ENCODE results near the gene PSMB7.
A peak's percentile ranks its signal among the peaks of the same experiment; 100 is the strongest.

PSMB7 gene

GRCh38 chr9:124415102-124415851 is at the start of gene PSMB7:
Gene PSMB7, minus strand, starts transcription at chr9:124415442. Its CDS starts 17 bp downstream, at chr9:124415425.
- peak; percentile 97 for DNase-seq

GRCh38 chr9:124462739-124463138 is 47.5 kb upstream of the PSMB7 start:
- no peak for DNase-seq

- no peak for DNase-seq
These were observed 43.2 kb upstream of the PSMB7 start for GRCh38 chr9:124458441-124458840.

DNA sequence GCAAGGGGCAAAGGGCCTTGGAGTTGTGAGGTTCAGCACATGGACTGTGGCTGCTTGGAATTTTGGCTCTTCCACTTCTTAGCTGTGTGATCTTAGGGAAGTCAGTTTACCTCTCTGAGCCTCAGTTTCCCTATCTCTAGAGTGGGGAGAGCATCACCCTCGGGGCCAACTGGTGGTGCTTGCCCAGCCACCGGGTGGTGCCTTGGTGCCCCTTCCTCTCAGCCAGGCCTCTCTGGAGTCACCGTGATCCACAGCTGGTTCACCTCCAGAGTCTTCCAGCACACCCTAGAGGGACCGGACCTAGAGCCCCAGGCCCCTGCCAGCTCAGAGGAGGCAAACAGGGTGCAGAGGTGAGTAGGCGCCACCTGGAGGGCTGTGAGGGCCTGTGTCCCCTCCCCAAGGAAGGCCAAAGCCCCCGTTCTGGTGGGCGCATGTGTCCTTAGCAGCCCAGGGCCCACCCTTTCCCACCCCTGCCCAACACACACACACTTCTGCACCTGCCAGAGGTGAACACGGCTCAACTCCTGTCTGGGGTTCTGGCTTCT is 42.7 kb upstream of the PSMB7 start:
- no peak for DNase-seq

DNA sequence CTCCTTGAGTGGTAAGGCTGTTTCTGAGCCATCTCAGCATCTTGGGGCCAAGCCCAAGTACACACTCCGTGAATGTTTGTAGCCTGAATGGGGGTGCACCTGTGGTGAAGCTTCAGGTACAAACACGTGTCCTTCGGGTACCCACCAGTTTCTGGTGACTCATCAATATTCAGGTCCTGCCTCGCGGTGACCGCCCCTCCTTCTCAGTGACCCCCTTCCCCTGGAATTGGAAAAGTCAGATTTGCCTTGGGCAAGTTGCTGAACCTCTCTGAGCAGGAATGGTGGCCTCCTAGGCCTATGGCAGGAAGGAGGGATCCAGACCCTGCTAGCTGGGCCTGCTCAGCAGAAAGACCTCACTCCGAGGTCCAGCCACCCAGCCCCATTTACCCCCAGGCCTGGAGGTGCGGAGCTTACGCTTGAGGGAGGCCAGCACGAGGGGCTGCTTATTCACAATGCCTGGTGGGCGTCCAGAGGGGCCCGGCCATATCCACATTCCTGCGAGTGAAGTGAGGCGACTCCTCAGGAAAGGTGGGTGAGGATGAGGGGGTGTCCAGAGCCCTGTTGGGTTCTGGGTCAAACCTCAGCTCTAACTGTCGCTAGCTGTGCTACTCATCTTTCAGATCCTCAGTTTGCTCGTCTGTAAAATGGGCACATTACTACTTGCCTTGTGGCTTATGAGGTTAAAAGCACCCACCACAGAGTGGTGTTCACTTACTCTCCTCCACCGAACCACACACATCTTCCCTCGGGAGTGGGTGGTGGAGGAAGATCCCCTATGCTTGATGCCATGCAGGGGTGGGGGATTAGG is 42.0 kb upstream of the PSMB7 start:
- no peak for DNase-seq

DNA sequence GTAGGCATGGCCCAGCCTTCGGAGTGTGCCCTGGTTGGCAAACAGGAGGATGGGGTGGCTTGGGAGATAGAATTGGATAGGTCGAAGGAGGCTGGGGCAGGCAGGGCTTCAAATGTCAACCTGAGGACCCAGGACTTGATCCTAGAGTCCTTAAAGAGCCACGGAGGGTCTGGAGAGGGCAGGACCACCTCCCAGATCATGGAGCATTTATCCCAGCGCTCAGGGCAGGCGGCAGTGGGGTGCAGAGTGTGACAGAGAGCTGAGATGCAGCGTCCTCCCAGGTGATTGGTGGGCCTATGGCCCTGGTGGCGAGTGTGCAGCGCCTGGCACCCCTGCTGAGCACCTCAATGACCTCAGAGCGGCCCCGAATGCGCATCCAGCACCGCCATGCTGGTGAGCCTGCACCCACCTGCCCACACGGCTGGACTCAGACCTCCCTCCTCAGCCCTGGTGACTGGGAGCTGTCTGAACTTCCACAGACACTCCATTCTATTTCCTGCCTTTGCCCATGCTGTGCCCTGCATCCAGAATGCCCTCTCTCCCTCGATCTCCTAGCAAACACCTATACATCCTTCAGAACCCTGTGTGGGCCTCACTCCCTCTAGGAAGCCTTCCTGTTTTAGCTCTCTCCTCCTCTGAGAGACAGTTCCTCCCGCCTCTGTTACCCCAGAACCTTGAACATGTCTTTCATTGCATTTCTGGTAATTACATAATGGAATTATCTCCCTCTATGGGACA is 41.3 kb upstream of the PSMB7 start:
- no peak for DNase-seq

GRCh38 chr9:124455820-124456219 is 40.6 kb upstream of the PSMB7 start:
- DNase-seq: no peak

GRCh38 chr9:124454791-124455443 is 39.7 kb upstream of the PSMB7 start:
- DNase-seq: no peak

- no peak for DNase-seq
These were observed 39.1 kb upstream of the PSMB7 start for GRCh38 chr9:124454296-124454695.

DNA sequence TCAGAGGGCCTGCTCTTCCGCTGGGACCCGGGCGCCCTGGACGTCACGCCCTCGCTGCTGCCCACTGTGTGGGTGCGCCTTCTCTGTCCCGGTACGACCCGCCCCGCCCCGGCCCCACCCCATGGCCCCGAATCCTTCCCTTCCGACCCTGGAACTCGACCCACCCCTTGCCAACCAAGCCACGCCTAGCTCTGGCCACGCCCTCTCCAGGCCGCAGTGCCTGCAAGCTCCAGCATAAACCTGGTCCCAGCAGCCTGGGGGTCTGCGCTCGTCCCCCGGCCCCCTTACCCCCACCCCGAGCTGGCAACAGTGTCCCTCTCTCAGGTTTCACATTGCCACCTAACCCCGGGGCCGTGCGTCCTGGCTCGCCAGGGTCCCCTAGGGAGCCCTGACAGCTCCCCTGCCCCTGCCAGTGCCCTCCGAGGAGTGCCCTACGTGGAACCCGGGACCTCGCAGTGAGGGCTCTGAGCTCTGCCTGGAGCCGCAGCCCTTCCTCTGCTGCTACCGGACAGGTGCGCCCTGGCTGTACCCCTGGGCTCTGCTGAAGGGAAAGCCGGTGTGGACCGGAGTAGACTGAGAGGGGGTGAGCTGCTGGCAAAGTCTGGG is 38.4 kb upstream of the PSMB7 start:
- DNase-seq: no peak

GRCh38 chr9:124452841-124453585 is 37.8 kb upstream of the PSMB7 start:
- DNase-seq: no peak

DNA sequence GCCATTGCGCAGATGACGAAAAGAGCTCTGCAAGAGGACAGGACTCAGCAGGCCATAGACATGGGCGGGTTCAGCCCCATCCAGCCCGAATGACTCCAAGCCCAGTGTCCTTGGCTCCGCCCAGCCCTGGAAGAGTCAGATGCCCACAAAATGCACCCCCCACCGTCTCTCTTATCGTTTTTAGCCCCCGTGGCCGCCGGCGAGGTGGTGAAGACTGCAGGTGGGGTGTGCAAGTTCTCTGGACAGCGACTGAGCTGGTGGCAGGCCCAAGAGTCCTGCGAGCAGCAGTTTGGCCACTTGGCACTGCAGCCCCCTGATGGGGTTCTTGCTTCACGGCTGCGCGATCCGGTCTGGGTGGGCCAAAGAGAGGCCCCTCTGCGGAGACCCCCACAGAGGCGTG is 37.1 kb upstream of the PSMB7 start:
- no peak for DNase-seq

DNA sequence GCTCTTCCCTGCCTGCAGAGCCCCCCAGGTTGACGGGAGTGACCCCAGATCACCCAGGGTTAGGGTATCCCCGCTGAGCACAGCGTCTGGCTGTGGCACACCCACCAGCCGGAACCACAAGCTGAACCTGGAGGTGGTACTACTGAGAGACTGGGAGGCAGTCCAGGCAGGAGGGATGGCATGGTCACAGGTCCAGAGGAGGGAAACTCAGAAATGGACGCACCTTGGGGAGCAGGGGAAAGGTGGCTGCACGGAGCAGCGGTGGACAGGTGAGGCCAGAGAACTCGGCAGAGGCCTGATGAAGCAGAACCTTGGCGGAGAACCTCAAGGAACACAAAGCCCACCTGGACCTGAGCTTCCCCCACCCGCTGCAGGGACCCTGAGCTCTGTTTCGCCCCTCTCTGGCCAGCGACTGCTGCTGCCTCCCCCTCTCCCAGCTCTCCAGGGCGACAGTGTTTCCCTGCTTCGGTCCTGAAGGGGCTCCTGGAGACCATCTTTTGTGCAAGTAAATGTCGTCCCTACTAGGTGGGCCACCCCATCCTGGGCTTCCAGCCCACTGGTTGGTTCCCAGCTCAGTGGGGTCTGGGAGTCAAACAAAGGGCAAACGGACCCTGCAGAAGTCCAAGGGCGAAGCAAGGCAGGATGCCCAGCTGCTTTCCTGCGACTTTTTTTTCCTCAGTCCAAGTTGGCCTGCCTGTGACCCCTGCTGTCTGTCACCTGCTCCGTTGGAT is 35.9 kb upstream of the PSMB7 start:
- no peak for DNase-seq

- DNase-seq: peak; percentile 5
These were observed 35.1 kb upstream of the PSMB7 start, which contains the start of gene ADGRD2 for GRCh38 chr9:124450241-124450924. Gene ADGRD2, plus strand, starts transcription at chr9:124450451. Its CDS starts 1,216 bp downstream, at chr9:124451667.

- no peak for DNase-seq
These were observed 34.3 kb upstream of the PSMB7 start for GRCh38 chr9:124449381-124450151.

DNA sequence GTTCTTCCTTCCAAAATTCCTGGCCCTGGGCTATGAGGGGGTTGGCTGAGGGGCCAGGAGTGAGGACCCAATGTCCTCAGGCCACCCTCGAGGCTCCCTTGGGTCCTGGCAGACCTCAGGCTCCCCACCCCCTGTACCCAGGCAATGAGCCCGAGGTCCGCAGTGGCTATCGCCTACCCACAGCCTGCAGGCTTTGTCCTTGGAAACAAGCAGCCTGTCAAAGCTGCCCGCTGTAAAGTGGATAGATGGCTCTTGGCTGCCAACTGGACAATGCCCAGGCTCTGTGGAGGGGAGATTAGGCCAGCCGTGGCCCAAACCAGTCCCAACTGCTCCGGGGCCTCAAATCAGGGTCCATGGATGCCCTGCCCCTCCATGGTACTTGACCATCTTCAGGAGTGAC is 32.8 kb upstream of the PSMB7 start:
- DNase-seq: no peak

DNA sequence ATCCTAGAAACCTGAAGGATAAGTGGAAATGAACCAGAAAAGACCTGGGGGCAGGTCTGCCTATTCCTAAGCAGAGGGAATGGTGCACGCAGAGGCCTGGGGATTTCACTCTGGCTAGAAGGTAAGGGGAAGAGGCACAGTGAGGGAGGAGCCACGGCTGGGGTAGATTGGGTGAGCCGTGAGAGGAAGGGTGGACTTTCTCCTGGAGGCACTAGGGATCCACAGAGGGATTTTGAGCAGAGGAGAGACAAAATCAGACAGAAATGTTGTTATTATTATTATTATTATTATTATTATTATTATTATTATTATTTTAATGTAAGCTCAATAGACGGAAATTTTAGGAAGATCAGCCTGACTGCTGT is 32.0 kb upstream of the PSMB7 start:
- no peak for DNase-seq

- DNase-seq: no peak
These were observed 28.9 kb upstream of the PSMB7 start for GRCh38 chr9:124444166-124444565.

DNA sequence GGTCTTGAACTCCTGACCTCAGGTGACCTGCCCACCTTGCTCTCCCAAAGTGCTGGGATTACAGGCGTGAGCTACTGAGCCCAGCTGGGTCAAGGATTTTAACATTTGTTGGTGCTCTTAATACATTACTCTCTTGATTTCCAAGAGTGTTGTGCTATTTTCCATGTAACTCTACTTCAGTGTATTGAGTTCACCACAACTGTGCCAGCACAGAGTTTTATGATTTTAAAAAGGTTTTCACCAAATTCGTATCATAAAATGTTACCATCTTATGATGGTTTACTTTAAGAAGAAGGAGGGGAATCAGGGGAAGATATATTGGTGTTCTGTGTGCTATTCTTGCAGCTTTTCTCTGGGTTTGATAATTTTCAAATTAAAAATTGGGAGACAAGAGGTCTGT is 28.4 kb upstream of the PSMB7 start:
- no peak for DNase-seq
